GM18505 (cell line): ENCODE data around the gene APOL2.
A peak's percentile ranks its signal among the peaks of the same experiment; 100 is the strongest.
"Not testable (repeated sequence)": the region's sequence is repeated elsewhere in the genome, so short reads cannot be mapped to it uniquely, and the experiment has no call there.

Source experiments
- ATAC-seq: cut with Tn5 transposase; IDR thresholded peaks from one replicate; pipeline ENCODE4 v1.9.1; 2021; ENCODE audit not compliant: unreplicated experiment
- POLR2A ChIP-seq: IDR thresholded peaks from 4 replicates; pipeline ENCODE4 v1.6.1; 2011; ENCODE audit warnings: borderline replicate concordance; ENCODE audit not compliant: insufficient read depth, insufficient read length; ENCODE audit errors: extremely low read depth

APOL2 gene

GRCh38 chr22:36257948-36258670 lies 18.8 kb upstream of the APOL2 start:
- no peak for ATAC-seq
- TF ChIP-seq POLR2A: no peak

GRCh38 chr22:36257308-36257707 lies 18.0 kb upstream of the APOL2 start:
- no peak for ATAC-seq
- TF ChIP-seq POLR2A: no peak

- no peak for ATAC-seq
- TF ChIP-seq POLR2A: no peak
These were observed 17.2 kb upstream of the APOL2 start for GRCh38 chr22:36256478-36256877.

- ATAC-seq: not testable (repeated sequence)
These were observed 16.2 kb upstream of the APOL2 start for GRCh38 chr22:36255572-36255971.

GRCh38 chr22:36253523-36254490 lies 14.5 kb upstream of the APOL2 start:
- TF ChIP-seq POLR2A: no peak
- ATAC-seq: no peak

GRCh38 chr22:36252754-36253522 lies 13.6 kb upstream of the APOL2 start, which contains the start of gene APOL1:
APOL1 (plus strand) TSS chr22:36253133; CDS start chr22:36254956, 1,823 bp downstream.
- peak; percentile 57 for TF ChIP-seq POLR2A
- no peak for ATAC-seq

GRCh38 chr22:36251979-36252608 lies 12.8 kb upstream of the APOL2 start:
- ATAC-seq: not testable (repeated sequence)

- not testable (repeated sequence) for ATAC-seq
These were observed 11.1 kb upstream of the APOL2 start for GRCh38 chr22:36250292-36250960.

- no peak for TF ChIP-seq POLR2A
- ATAC-seq: no peak
These were observed 9.8 kb upstream of the APOL2 start for GRCh38 chr22:36249160-36249559.

- TF ChIP-seq POLR2A: no peak
- ATAC-seq: no peak
These were observed 8.6 kb upstream of the APOL2 start for GRCh38 chr22:36247955-36248354.

- no peak for ATAC-seq
- no peak for TF ChIP-seq POLR2A
These were observed 7.4 kb upstream of the APOL2 start for GRCh38 chr22:36246718-36247117.

GRCh38 chr22:36245805-36246356 lies 6.6 kb upstream of the APOL2 start:
- no peak for TF ChIP-seq POLR2A
- no peak for ATAC-seq

- ATAC-seq: no peak
- TF ChIP-seq POLR2A: no peak
These were observed 5.4 kb upstream of the APOL2 start for GRCh38 chr22:36244522-36245391.
